WTC11 (cell line): ENCODE measurements around the gene PRKCE. TPM values are rescaled to one million over a fixed set of nuclear protein-coding genes. Genes with fewer than 3 reads are reported as not detected.

Experiments used
- ATAC-seq: fragments of 200-7000 bp; cut with Tn5 transposase; 2 replicates; pipeline ENCODE4 v1.10.0; 2021; ENCODE audit warnings: mild to moderate bottlenecking, moderate library complexity
- CTCF ChIA-PET: fragments of 300-600 bp; sonication (Branson Sonifier 250); formaldehyde crosslinking; loops from one replicate; lab custom pipeline; 2021; ENCODE audit warnings: antibody characterized with exemption; lab: Charles Lee
- POLR2A ChIA-PET: fragments of 350-600 bp; sonication (Branson Sonifier 250); formaldehyde crosslinking; loops from one replicate; lab custom pipeline; 2021; ENCODE audit warnings: antibody characterized with exemption; lab: Charles Lee
- DNase-seq: peaks from one replicate; pipeline ENCODE4 v3.0.0; 2021; ENCODE audit warnings: low spot score
- H3K27ac Mint-ChIP-seq: 2 replicates; pipeline ENCODE4 v1.8.0; 2021; ENCODE audit warnings: mixed read lengths
- H3K27me3 Mint-ChIP-seq: 2 replicates; pipeline ENCODE4 v1.8.0; 2021; ENCODE audit warnings: low read depth, mild to moderate bottlenecking, moderate library complexity, mixed read lengths
- H3K36me3 Mint-ChIP-seq: 2 replicates; pipeline ENCODE4 v1.8.0; 2021; ENCODE audit warnings: mixed read lengths
- H3K4me1 Mint-ChIP-seq: 2 replicates; pipeline ENCODE4 v1.8.0; 2022; ENCODE audit warnings: mixed read lengths
- H3K4me3 Mint-ChIP-seq: 2 replicates; pipeline ENCODE4 v1.8.0; 2021; ENCODE audit warnings: mild to moderate bottlenecking, moderate library complexity, mixed read lengths
- H3K9me3 Mint-ChIP-seq: 2 replicates; pipeline ENCODE4 v1.8.0; 2021; ENCODE audit warnings: mixed read lengths
- EMX1 ChIP-seq: fragments of 250-450 bp; sonication (Bioruptor Pico); IDR thresholded peaks from 2 replicates; pipeline ENCODE4 v1.8.0; 2021; ENCODE audit warnings: mild to moderate bottlenecking
- FOXK1 ChIP-seq: sonication (generic); formaldehyde crosslinking; IDR thresholded peaks from 2 replicates; pipeline ENCODE4 v1.8.0; 2022; ENCODE audit warnings: mild to moderate bottlenecking, moderate library complexity, missing genetic modification reagents
- FOXP1 ChIP-seq: sonication (generic); formaldehyde crosslinking; IDR thresholded peaks from 2 replicates; pipeline ENCODE4 v1.8.0; 2022; ENCODE audit warnings: missing genetic modification reagents, mild to moderate bottlenecking, moderate library complexity, borderline replicate concordance
- GABPB1 ChIP-seq: sonication (generic); formaldehyde crosslinking; IDR thresholded peaks from 2 replicates; pipeline ENCODE4 v1.8.1; 2023; ENCODE audit warnings: mild to moderate bottlenecking, missing genetic modification reagents
- GTF2I ChIP-seq: fragments of 250-450 bp; sonication (Bioruptor Pico); conservative IDR thresholded peaks from 2 replicates; pipeline ENCODE4 v1.4.0; 2021; ENCODE audit warnings: mild to moderate bottlenecking
- NR2C2 ChIP-seq: sonication (generic); formaldehyde crosslinking; IDR thresholded peaks from 2 replicates; pipeline ENCODE4 v1.8.0; 2022; ENCODE audit warnings: mild to moderate bottlenecking, missing genetic modification reagents
- SMAD4 ChIP-seq: sonication (generic); formaldehyde crosslinking; IDR thresholded peaks from 2 replicates; pipeline ENCODE4 v1.8.0; 2022; ENCODE audit warnings: mild to moderate bottlenecking, missing genetic modification reagents
- ZNF219 ChIP-seq: sonication (generic); formaldehyde crosslinking; IDR thresholded peaks from 2 replicates; pipeline ENCODE4 v1.8.0; 2023; ENCODE audit warnings: missing genetic modification reagents, mild to moderate bottlenecking, borderline replicate concordance
- ZNF512 ChIP-seq: sonication (generic); formaldehyde crosslinking; IDR thresholded peaks from 2 replicates; pipeline ENCODE4 v1.8.1; 2022; ENCODE audit warnings: missing genetic modification reagents, borderline replicate concordance
- ZNF671 ChIP-seq: fragments of 250-450 bp; sonication (Bioruptor Pico); IDR thresholded peaks from 2 replicates; pipeline ENCODE4 v1.8.0; 2021; ENCODE audit warnings: mild to moderate bottlenecking
- total RNA-seq: library from RNA; stranded (reverse); gene quantifications from 3 replicates; pipeline ENCODE4 v1.2.3, GENCODE V29; 2021
- TF ChIP-seq, protein P1 (sequence below): fragments of 250-450 bp; sonication (Bioruptor Pico); IDR thresholded peaks from 2 replicates; pipeline ENCODE4 v1.9.0; 2021; ENCODE audit warnings: mild to moderate bottlenecking
- TF ChIP-seq, protein P2 (sequence below): fragments of 200-600 bp; IDR thresholded peaks from 2 replicates; pipeline ENCODE4 v1.8.0; 2022; ENCODE audit warnings: antibody characterized with exemption
- TF ChIP-seq, protein P3 (sequence below): sonication (generic); formaldehyde crosslinking; IDR thresholded peaks from 2 replicates; pipeline ENCODE4 v1.8.0; 2022; ENCODE audit warnings: missing genetic modification reagents
- TF ChIP-seq, protein P4 (sequence below): sonication (generic); formaldehyde crosslinking; IDR thresholded peaks from 2 replicates; pipeline ENCODE4 v1.8.0; 2022; ENCODE audit warnings: mild to moderate bottlenecking, missing genetic modification reagents
- TF ChIP-seq, protein P5 (sequence below): fragments of 250-450 bp; sonication (Bioruptor Pico); IDR thresholded peaks from 2 replicates; pipeline ENCODE4 v1.9.0; 2021; ENCODE audit warnings: mild to moderate bottlenecking

The PRKCE gene
- total RNA-seq, 1 experiment from 2014 or later, result 5.8 TPM

- Mint-ChIP-seq H3K36me3 (no peaks in the 10 kb centered on the region), H3K27me3 (no peaks in the 10 kb centered on the region), H3K4me3 (no peak overlapping the region), H3K4me1 (peaks cover 15% of the 10 kb centered on the region), H3K27ac (no peak overlapping the region), H3K9me3 (no peaks in the 10 kb centered on the region)
- POLR2A ChIA-PET, result no interaction called here
- DNase-seq (no peak), ATAC-seq (no peak)
- TF ChIP-seq, protein P1, sequence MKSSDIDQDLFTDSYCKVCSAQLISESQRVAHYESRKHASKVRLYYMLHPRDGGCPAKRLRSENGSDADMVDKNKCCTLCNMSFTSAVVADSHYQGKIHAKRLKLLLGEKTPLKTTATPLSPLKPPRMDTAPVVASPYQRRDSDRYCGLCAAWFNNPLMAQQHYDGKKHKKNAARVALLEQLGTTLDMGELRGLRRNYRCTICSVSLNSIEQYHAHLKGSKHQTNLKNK (CRISPR knock-in tag), result no peak
- TF ChIP-seq ZNF219 (CRISPR knock-in tag), result no peak
- no peak for TF ChIP-seq NR2C2 (CRISPR knock-in tag)
- CTCF ChIA-PET, result interaction anchor here (0.6 to 2.0 kb wide), 58 partner anchors 7 to 614 kb away, joined by 3 to 23 read pairs (median 4); partner anchors contain the start of gene SRBD1
These were observed 126.7 kb downstream of the PRKCE start for GRCh38 chr2:45777996-45778719.

- DNase-seq (peak; percentile 72), ATAC-seq (peak; percentile 83)
- CTCF ChIA-PET, result interaction anchor here (0.5 to 2.0 kb wide), 61 partner anchors 8 to 694 kb away, joined by 3 to 23 read pairs (median 4); partner anchors contain the start of gene SRBD1
- peaks cover 15% of the 10 kb centered on the region for H3K4me1 Mint-ChIP-seq
- no peaks in the 10 kb centered on the region for H3K9me3 Mint-ChIP-seq
- POLR2A ChIA-PET, result no interaction called here
- TF ChIP-seq, protein P2, sequence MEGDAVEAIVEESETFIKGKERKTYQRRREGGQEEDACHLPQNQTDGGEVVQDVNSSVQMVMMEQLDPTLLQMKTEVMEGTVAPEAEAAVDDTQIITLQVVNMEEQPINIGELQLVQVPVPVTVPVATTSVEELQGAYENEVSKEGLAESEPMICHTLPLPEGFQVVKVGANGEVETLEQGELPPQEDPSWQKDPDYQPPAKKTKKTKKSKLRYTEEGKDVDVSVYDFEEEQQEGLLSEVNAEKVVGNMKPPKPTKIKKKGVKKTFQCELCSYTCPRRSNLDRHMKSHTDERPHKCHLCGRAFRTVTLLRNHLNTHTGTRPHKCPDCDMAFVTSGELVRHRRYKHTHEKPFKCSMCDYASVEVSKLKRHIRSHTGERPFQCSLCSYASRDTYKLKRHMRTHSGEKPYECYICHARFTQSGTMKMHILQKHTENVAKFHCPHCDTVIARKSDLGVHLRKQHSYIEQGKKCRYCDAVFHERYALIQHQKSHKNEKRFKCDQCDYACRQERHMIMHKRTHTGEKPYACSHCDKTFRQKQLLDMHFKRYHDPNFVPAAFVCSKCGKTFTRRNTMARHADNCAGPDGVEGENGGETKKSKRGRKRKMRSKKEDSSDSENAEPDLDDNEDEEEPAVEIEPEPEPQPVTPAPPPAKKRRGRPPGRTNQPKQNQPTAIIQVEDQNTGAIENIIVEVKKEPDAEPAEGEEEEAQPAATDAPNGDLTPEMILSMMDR, result peak; percentile 78
- no peak for TF ChIP-seq ZNF512 (CRISPR knock-in tag)
- no peaks in the 10 kb centered on the region for H3K36me3 Mint-ChIP-seq
- no peaks in the 10 kb centered on the region for H3K27me3 Mint-ChIP-seq
- no peak overlapping the region for H3K4me3 Mint-ChIP-seq
- no peak overlapping the region for H3K27ac Mint-ChIP-seq
These were observed 127.3 kb downstream of the PRKCE start for GRCh38 chr2:45778720-45779171.

GRCh38 chr2:45780541-45781463, 129.3 kb downstream of the PRKCE start:
- Mint-ChIP-seq H3K27me3 (no peaks in the 10 kb centered on the region), H3K9me3 (no peaks in the 10 kb centered on the region), H3K4me3 (no peak overlapping the region), H3K27ac (no peak overlapping the region), H3K4me1 (peaks cover 9% of the 10 kb centered on the region; the same call in 1 of the 2 replicates), H3K36me3 (no peaks in the 10 kb centered on the region)
- DNase-seq (no peak), ATAC-seq (no peak)
- ChIA-PET POLR2A (no interaction called here), CTCF (interaction anchor here (0.7 to 1.4 kb wide), 2 partner anchors 10 to 55 kb away, joined by 3 to 6 read pairs; no protein-coding TSS in a partner anchor)
- no peak for TF ChIP-seq ZNF671 (CRISPR knock-in tag)
- TF ChIP-seq, protein P3, sequence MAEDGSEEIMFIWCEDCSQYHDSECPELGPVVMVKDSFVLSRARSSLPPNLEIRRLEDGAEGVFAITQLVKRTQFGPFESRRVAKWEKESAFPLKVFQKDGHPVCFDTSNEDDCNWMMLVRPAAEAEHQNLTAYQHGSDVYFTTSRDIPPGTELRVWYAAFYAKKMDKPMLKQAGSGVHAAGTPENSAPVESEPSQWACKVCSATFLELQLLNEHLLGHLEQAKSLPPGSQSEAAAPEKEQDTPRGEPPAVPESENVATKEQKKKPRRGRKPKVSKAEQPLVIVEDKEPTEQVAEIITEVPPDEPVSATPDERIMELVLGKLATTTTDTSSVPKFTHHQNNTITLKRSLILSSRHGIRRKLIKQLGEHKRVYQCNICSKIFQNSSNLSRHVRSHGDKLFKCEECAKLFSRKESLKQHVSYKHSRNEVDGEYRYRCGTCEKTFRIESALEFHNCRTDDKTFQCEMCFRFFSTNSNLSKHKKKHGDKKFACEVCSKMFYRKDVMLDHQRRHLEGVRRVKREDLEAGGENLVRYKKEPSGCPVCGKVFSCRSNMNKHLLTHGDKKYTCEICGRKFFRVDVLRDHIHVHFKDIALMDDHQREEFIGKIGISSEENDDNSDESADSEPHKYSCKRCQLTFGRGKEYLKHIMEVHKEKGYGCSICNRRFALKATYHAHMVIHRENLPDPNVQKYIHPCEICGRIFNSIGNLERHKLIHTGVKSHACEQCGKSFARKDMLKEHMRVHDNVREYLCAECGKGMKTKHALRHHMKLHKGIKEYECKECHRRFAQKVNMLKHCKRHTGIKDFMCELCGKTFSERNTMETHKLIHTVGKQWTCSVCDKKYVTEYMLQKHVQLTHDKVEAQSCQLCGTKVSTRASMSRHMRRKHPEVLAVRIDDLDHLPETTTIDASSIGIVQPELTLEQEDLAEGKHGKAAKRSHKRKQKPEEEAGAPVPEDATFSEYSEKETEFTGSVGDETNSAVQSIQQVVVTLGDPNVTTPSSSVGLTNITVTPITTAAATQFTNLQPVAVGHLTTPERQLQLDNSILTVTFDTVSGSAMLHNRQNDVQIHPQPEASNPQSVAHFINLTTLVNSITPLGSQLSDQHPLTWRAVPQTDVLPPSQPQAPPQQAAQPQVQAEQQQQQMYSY (CRISPR knock-in tag), result no peak
- no peak for TF ChIP-seq ZNF512 (CRISPR knock-in tag)
- TF ChIP-seq, protein P4, sequence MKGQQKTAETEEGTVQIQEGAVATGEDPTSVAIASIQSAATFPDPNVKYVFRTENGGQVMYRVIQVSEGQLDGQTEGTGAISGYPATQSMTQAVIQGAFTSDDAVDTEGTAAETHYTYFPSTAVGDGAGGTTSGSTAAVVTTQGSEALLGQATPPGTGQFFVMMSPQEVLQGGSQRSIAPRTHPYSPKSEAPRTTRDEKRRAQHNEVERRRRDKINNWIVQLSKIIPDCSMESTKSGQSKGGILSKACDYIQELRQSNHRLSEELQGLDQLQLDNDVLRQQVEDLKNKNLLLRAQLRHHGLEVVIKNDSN (CRISPR knock-in tag), result no peak
- no peak for TF ChIP-seq GABPB1 (CRISPR knock-in tag)
- no peak for TF ChIP-seq FOXK1 (CRISPR knock-in tag)
- TF ChIP-seq GTF2I, result no peak
- no peak for TF ChIP-seq FOXP1 (CRISPR knock-in tag)
- TF ChIP-seq EMX1 (CRISPR knock-in tag), result no peak
- no peak for TF ChIP-seq SMAD4 (CRISPR knock-in tag)
- TF ChIP-seq, protein P5, sequence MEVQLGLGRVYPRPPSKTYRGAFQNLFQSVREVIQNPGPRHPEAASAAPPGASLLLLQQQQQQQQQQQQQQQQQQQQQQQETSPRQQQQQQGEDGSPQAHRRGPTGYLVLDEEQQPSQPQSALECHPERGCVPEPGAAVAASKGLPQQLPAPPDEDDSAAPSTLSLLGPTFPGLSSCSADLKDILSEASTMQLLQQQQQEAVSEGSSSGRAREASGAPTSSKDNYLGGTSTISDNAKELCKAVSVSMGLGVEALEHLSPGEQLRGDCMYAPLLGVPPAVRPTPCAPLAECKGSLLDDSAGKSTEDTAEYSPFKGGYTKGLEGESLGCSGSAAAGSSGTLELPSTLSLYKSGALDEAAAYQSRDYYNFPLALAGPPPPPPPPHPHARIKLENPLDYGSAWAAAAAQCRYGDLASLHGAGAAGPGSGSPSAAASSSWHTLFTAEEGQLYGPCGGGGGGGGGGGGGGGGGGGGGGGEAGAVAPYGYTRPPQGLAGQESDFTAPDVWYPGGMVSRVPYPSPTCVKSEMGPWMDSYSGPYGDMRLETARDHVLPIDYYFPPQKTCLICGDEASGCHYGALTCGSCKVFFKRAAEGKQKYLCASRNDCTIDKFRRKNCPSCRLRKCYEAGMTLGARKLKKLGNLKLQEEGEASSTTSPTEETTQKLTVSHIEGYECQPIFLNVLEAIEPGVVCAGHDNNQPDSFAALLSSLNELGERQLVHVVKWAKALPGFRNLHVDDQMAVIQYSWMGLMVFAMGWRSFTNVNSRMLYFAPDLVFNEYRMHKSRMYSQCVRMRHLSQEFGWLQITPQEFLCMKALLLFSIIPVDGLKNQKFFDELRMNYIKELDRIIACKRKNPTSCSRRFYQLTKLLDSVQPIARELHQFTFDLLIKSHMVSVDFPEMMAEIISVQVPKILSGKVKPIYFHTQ (CRISPR knock-in tag), result no peak
